HG02588 (cell line): ENCODE results near the gene SLC35F6.
"Not testable (repeated sequence)": the region's sequence is repeated elsewhere in the genome, so short reads cannot be mapped to it uniquely, and the experiment has no call there.

ENCODE experiments used
- ATAC-seq: cut with Tn5 transposase; IDR thresholded peaks from one replicate; pipeline ENCODE4 v1.9.1; 2021; ENCODE audit warnings: mild to moderate bottlenecking, moderate library complexity; ENCODE audit not compliant: unreplicated experiment

The SLC35F6 gene

DNA sequence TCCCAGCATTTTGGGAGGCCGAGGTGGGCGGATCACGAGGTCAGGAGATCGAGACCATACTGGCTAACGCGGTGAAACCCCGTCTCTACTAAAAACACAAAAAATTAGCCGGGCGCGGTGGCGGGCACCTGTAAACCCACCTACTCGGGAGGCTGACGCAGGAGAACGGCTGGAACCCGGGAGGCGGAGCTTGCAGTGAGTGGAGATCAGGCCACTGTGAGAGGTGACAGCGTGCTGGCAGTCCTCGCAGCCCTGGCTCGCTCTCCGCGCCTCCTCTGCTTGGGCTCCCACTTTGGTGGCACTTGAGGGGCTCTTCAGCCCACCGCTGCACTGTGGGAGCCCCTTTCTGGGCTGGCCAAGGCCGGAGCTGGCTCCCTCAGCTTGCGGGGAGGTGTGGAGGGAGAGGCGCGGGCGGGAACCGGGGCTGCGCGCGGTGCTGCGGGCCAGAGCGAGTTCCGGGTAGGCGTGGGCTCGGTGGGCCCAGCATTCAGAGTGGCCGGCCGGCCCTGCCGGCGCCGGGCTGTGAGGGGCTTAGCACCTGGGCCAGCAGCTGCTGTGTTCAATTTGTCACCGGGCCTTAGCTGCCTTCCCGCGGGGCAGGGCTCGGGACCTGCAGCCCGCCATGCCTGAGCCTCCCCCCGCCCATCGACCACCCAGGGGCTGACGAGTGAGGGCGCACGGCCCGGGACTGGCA, 50.1 kb downstream of the SLC35F6 start:
- not testable (repeated sequence) for ATAC-seq

DNA sequence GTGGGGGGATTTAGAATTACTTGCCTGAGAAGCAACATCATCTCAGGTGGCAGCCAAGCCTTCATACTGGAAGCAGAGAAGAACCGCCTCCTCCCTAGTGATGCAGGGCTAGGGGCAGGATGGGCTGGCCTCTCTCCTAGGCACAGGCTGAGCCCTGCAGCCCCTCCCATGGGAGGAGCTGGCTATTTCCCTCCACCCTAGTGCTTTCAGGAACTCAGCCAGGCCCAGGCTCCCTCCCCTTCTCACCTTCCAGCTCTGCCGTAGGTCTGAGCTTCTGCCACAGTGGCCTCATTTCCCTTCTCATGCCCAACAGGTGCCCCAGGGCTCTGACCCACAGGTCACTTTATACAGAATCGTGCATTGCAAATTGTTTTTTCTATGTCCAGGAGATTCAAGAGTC, 52.8 kb downstream of the SLC35F6 start:
- ATAC-seq, result no peak

DNA sequence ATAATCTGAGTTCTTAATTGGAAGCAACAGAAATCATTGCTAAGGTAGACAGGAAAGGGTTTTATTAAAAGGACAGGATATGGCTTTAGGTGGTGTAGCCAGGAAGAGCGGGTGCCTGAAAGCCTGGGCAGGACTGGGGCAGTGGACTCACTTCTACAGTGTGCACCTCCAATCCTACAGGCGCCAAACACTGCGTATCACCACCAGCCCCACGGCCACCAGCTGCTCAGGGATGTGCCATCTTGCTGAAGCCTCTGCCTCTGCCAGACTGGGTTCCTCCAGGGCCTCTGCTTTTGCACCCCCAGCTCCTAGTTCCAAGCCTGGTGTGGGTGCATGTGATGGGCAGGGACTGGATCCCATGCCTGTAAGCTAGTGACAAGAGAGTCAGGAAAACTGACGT, 54.2 kb downstream of the SLC35F6 start:
- no peak for ATAC-seq

DNA sequence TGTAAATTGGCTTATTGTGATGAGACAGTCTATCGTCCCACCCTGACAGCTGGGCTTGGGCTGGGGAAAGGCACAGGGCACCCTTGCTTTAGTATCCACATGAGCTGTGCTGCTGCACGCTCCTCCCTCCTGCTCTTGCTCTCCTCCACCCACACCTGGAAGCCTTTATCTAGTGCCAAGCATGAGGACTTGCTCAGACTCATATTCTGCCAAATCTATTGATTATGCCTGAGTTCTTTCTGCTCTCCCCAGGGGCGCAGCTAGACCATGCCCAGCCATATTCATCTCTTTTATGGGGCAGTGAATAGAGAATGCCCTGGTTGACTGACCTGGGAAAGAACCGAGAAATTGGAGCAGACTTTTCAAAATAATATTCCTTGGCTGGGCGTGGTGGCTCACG, 54.9 kb downstream of the SLC35F6 start:
- no peak for ATAC-seq

DNA sequence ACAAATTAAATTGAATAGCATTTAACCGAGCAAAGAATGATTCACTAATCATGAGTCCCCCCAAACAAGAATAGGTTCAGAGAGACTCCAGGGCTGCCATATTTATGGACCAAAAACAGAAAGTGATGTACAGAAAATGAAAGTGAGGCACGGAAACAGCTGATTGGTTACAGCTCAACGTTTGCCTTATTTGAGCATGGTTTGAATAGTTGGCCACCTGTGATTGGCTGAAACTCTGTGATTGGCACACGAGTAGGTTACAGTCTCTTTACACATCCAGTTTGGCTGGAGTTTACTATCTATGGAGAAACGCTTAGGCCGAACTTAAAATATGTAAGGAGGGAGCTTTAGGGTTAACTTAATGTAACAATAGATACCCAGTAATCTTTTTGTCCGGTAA, 56.8 kb downstream of the SLC35F6 start:
- no peak for ATAC-seq

DNA sequence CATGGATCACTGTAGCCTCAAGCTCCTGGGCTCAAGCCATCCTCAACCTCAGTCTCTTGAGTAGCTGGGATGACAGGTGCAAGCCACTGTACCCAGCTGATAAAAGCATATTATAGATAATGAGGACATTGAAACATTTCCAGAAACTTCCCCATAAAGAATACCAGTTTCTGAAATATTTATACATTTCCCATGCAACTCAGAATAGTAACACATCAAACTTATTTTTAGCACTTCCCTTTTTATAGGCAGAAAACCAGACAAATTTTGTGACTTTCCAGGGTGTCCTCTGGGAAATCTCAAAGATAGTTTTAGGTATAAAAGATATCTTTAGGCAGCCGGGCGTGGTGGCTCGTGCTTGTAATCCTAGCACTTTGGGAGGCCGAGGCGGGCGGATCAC, 58.8 kb downstream of the SLC35F6 start:
- no peak for ATAC-seq
